Amniotic epithelial cell (primary cell): ENCODE results near the gene AHNAK2.
"Not testable (repeated sequence)": the region's sequence is repeated elsewhere in the genome, so short reads cannot be mapped to it uniquely, and the experiment has no call there.

ENCODE experiments used
- DNase-seq: peaks from one replicate; pipeline ENCODE4 v3.0.0-alpha.2; 2010; ENCODE audit warnings: low read depth

The AHNAK2 gene

DNA sequence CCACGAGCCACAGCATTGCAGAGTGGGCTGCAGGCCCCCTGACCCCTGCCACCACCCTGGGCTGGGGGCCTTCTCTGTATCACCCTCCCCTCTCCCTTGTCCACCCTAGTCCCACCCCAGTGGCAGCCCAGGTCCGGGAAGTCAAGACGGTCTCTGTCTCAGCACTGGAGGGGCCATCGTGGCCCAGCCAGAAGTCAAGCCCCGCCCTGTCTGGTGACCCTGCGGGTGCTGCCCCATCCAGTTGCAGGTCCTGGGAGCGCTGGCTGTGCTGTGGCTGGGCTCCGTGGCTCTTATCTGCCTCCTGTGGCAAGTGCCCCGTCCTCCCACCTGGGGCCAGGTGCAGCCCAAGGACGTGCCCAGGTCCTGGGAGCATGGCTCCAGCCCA, 50.8 kb downstream of the AHNAK2 start:
- DNase-seq: no peak

GRCh38 chr14:104926619-104927431, 51.3 kb downstream of the AHNAK2 start:
- no peak for DNase-seq

- peak; percentile 49 for DNase-seq
These were observed 52.1 kb downstream of the AHNAK2 start for GRCh38 chr14:104925855-104926609.

DNA sequence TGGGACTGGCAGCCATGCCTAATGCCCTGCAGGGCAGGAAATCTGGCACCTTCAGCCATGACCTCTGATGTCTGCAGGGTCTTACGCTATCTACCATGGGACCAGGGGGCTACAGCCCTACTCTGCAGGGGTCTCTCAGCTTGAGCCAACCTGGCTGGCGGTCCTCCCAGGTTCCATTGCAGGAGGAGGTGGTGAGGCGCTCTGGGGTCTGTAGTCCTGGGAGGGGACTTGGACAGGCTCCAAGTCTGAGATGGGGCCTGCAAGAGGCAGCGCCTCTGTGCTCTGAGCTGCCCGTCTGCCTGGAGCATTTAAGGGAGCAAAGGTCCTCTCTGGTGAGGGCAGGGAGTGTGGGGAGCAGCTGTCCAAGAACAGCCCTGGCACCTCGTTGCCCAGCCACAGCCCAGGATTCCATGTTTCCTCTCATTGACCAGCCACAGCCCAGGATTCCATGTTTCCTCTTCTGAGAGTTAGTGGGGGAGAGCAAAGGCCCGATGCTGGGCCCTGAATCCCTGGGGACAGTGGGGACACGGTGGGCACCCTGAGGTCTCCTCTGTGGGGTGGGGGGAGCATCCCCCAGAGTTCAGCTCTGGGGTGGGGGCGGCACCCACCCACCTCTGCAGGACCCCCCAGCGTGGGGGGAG, 52.8 kb downstream of the AHNAK2 start:
- DNase-seq: no peak

GRCh38 chr14:104924421-104925213, 53.6 kb downstream of the AHNAK2 start, which contains the start of gene PLD4:
Gene PLD4 (plus strand): TSS chr14:104924879. CDS start chr14:104927141, 2,262 bp downstream.
- no peak for DNase-seq

- no peak for DNase-seq
These were observed 54.3 kb downstream of the AHNAK2 start for GRCh38 chr14:104923640-104924420.

DNA sequence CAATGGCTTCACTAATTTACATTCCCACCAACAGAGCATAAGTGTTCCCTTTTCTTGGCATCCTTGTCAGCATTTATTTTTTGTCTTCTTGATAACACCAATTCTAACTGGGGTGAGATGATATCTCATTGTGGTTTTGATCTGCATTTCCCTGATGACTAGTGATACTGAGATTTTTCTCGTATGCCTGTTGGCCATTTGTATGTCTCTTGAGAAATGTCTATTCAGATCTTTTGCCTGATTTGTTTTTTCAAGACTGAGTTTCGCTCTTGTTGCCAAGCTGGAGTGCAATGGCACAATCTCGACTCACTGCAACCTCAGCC, 58.2 kb downstream of the AHNAK2 start:
- DNase-seq: no peak

DNA sequence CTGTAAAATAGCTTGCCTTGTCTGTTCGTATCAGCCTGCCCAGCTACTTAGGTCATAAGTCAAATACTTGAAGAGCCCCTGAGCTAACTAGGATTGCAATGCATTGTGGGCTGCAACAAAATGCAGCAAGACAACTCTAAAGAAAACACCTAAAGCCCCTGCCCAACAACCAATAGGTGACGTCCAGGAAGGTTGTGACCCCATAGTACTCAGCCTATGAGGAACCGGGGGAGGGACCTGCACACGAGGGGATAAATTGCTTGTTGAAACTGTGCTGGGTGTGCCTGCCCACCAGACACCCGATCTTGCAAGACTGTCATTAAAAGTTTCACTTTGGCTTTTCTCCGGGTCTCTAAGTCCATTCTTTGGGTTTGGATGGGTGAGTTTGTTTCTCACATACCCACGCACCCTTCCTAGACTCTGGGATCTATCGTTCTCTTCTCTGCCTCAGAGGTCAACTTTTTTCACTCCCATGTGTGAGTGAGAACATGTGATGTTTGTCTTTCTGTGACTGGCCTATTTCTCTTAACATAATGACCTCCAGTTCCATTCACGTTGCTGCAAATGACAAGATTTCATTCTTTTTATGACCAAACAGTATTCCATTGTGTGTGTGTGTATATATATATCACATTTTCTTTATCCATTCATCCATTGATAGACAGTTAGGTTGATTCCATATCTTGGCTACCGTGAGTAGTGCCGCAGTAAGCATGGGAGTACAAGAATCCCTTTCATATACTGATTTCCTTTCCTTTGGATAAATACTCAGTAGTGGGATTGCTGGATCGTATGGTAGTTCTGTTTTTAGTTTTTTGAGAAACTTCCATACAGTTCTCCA, 58.8 kb downstream of the AHNAK2 start:
- DNase-seq: not testable (repeated sequence)

GRCh38 chr14:104917993-104918392, 60.2 kb downstream of the AHNAK2 start:
- peak; percentile 41 for DNase-seq

GRCh38 chr14:104917116-104917515, 61.1 kb downstream of the AHNAK2 start:
- no peak for DNase-seq

GRCh38 chr14:104913435-104913834, 64.7 kb downstream of the AHNAK2 start:
- no peak for DNase-seq

DNA sequence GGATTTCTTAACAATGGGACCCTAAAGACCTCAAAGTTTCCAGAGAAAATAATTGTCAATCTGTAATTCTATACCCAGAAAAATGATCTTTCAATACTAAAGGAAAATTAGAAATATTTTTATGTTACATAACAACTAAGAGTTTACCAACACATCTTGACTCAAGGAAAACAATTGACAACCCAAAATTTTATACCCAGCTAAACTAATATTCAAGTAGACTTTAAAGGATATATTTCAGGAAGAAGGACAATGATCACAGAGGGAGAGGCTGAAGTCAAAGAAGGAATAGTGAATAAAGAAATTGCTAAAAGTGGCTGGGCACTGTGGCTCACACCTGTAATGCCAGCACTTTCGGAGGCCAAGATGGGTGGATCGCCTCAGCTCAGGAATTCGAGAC, 66.1 kb downstream of the AHNAK2 start:
- no peak for DNase-seq

DNA sequence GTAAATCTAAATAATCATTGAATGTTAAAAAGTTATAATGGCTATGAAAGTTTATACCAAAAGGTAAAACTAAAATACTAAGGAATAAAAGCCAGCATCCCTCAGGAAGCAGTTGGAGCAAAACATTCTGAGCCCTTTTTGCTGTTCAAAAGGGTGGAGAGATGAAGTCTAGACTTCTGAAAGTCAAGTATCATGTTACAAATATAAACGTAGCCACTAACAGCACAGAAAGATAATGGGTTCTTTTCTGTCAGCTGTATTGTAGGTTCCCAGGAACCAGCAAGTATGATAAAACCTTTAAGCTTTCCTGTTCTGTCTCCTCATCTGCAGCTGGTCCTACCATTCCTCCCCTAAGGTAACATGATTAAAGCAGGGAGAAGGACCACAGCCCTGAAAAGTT, 69.9 kb downstream of the AHNAK2 start:
- no peak for DNase-seq

DNA sequence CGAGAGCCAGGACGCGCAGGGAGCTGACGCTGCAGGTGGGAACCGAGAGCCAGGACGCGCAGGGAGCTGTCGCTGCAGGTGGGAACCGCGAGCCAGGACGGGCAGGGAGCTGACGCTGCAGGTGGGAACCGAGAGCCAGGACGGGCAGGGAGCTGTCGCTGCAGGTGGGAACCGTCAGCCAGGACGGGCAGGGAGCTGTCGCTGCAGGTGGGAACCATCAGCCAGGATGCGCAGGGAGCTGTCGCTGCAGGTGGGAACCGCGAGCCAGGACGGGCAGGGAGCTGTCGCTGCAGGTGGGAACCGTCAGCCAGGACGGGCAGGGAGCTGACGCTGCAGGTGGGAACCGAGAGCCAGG, 72.6 kb downstream of the AHNAK2 start:
- not testable (repeated sequence) for DNase-seq

- DNase-seq: not testable (repeated sequence)
These were observed 73.3 kb downstream of the AHNAK2 start for GRCh38 chr14:104904650-104905578.

- no peak for DNase-seq
These were observed 74.2 kb downstream of the AHNAK2 start for GRCh38 chr14:104903990-104904389.

DNA sequence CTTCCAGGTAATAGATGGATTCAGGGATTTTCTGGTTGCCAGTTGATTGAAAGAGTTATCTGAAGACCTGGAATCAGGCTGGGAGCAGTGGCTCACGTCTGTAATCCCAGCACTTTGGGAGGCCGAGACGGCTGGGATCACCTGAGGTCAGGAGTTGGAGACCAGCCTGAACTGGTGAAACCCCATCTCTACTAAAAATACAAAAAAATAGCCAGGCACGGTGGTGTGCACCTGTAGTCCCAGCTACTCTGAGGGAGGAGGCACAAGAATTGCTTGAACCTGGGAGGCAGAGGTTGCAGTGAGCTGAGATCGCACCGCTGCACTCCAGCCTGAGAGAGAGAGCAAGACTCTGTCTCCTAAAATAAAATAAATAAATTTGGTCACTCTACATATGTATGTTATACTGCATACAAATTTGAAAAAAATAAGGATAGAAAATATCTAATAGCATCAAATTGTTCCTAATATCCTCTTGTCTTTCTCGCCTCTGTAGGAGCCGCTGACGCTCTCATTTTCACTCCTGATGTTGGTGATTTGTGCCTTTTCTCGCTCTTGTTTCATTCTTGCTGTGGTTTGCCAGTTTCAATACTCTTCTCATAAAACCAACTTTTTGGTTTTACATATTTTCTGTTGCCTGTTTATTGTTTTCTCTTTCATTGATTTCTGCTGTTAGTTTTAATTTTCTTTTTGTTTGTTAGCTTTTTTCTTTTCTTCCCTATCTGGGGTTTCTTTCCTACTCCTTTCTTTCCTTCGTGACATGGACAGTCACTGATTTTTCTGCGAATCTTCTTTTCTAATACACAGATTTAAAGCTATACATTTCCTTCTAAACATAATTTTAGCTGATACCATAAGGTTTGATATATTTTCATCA, 77.3 kb downstream of the AHNAK2 start:
- no peak for DNase-seq

DNA sequence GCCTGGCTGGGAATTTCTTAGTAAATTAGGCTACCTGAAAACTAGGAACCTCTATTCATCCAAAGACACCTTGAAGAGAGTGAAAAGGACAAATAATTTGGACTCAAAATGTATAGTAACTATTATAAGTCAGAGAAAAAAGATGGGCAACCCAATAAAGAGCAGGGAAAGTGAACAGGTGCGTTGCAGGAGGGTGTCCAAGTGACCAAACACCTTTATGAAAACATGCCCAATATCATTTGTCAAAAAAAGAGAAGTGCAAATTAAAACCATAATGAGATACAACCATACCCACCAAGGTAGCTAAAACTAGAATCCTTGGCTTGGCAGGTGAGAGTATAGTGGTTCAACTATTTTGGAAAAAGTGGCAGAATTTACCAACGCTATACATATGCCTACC, 78.4 kb downstream of the AHNAK2 start:
- DNase-seq: no peak
